ENCODE results near the gene RADIL. TPM values are rescaled to one million over a fixed set of nuclear protein-coding genes. Genes with fewer than 3 reads are reported as not detected.

RADIL gene
- total RNA-seq, 1 donor from 2014 or later, result 2.4 TPM

- H3K4me1 Mint-ChIP-seq (ENCODE audit: unreplicated experiment), result peaks cover 4% of the 10 kb centered on the region
- DNase-seq (ENCODE audit: low spot score), result no peak
- H3K9me3 Mint-ChIP-seq (ENCODE audit: unreplicated experiment), result no peaks in the 10 kb centered on the region
- peaks cover 4% of the 10 kb centered on the region for H3K27me3 Mint-ChIP-seq (ENCODE audit: unreplicated experiment)
- no peak for TF ChIP-seq CTCF (IDR thresholded peaks at IDR 0.05; ENCODE audit: unreplicated experiment)
- no peaks in the 10 kb centered on the region for H3K36me3 Mint-ChIP-seq (ENCODE audit: low read depth, unreplicated experiment)
- no peak overlapping the region for H3K27ac Mint-ChIP-seq (ENCODE audit: unreplicated experiment)
- H3K4me3 Mint-ChIP-seq (ENCODE audit: unreplicated experiment), result no peak overlapping the region
These were observed 11.4 kb downstream of the RADIL start for GRCh38 chr7:4871930-4872675.

- H3K36me3 Mint-ChIP-seq (ENCODE audit: low read depth, unreplicated experiment), result no peaks in the 10 kb centered on the region
- no peaks in the 10 kb centered on the region for H3K9me3 Mint-ChIP-seq (ENCODE audit: unreplicated experiment)
- no peak overlapping the region for H3K4me3 Mint-ChIP-seq (ENCODE audit: unreplicated experiment)
- no peak for TF ChIP-seq CTCF (IDR thresholded peaks at IDR 0.05; ENCODE audit: unreplicated experiment)
- DNase-seq (ENCODE audit: low spot score), result no peak
- H3K4me1 Mint-ChIP-seq (ENCODE audit: unreplicated experiment), result peaks cover 4% of the 10 kb centered on the region
- H3K27me3 Mint-ChIP-seq (ENCODE audit: unreplicated experiment), result peaks cover 4% of the 10 kb centered on the region
- H3K27ac Mint-ChIP-seq (ENCODE audit: unreplicated experiment), result no peak overlapping the region
These were observed 12.3 kb downstream of the RADIL start for GRCh38 chr7:4871056-4871680.

- peaks cover 6% of the 10 kb centered on the region for H3K27me3 Mint-ChIP-seq (ENCODE audit: unreplicated experiment)
- TF ChIP-seq CTCF (IDR thresholded peaks at IDR 0.05; ENCODE audit: unreplicated experiment), result no peak
- H3K4me3 Mint-ChIP-seq (ENCODE audit: unreplicated experiment), result no peak overlapping the region
- H3K4me1 Mint-ChIP-seq (ENCODE audit: unreplicated experiment), result peaks cover 4% of the 10 kb centered on the region
- peaks cover under 1% of the 10 kb centered on the region for H3K9me3 Mint-ChIP-seq (ENCODE audit: unreplicated experiment)
- no peaks in the 10 kb centered on the region for H3K36me3 Mint-ChIP-seq (ENCODE audit: low read depth, unreplicated experiment)
- H3K27ac Mint-ChIP-seq (ENCODE audit: unreplicated experiment), result no peak overlapping the region
- no peak for DNase-seq (ENCODE audit: low spot score)
These were observed 15.0 kb downstream of the RADIL start for GRCh38 chr7:4868493-4868892.

GRCh38 chr7:4866528-4867496, 16.7 kb downstream of the RADIL start:
- H3K36me3 Mint-ChIP-seq (ENCODE audit: low read depth, unreplicated experiment), result no peaks in the 10 kb centered on the region

More at GRCh38 chr7:4866528-4867496, 16.7 kb downstream of the RADIL start:
- no peak for DNase-seq (ENCODE audit: low spot score)
- H3K4me3 Mint-ChIP-seq (ENCODE audit: unreplicated experiment), result no peak overlapping the region
- H3K27ac Mint-ChIP-seq (ENCODE audit: unreplicated experiment), result no peak overlapping the region
- H3K4me1 Mint-ChIP-seq (ENCODE audit: unreplicated experiment), result peaks cover 4% of the 10 kb centered on the region
- no peak for TF ChIP-seq CTCF (IDR thresholded peaks at IDR 0.05; ENCODE audit: unreplicated experiment)
- peaks cover 5% of the 10 kb centered on the region for H3K9me3 Mint-ChIP-seq (ENCODE audit: unreplicated experiment)
- peaks cover 4% of the 10 kb centered on the region for H3K27me3 Mint-ChIP-seq (ENCODE audit: unreplicated experiment)
